ENCODE data around the gene SYT2.

DNA sequence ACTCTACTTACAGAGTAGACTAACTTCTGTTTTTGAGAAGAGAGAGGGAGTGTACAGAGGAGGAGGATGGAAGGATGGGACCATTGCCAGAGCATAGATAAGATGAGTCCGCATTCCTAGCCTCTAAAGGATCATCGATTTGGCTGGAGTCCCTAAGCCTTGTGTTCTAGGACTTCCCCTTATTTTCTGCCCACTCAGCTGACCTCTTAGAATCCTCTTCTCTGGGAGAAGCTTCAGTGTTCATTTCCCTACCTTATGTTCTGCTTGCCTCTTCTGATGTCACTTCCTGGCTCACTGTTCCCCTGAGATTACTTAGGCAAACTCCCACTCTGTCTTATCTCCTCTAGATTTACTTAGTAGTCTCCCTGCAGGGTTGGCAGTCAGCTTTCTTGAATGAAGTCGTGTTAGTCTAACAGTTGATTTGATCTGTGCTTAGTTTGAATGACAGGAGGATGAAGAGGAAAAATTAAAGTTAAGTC is 156.7 kb downstream of the SYT2 start:
- TF ChIP-seq POLR2AphosphoS5 (IDR thresholded peaks at IDR 0.05) = peak in 1 of 3 donors; percentile 62
- TF ChIP-seq, protein P1, sequence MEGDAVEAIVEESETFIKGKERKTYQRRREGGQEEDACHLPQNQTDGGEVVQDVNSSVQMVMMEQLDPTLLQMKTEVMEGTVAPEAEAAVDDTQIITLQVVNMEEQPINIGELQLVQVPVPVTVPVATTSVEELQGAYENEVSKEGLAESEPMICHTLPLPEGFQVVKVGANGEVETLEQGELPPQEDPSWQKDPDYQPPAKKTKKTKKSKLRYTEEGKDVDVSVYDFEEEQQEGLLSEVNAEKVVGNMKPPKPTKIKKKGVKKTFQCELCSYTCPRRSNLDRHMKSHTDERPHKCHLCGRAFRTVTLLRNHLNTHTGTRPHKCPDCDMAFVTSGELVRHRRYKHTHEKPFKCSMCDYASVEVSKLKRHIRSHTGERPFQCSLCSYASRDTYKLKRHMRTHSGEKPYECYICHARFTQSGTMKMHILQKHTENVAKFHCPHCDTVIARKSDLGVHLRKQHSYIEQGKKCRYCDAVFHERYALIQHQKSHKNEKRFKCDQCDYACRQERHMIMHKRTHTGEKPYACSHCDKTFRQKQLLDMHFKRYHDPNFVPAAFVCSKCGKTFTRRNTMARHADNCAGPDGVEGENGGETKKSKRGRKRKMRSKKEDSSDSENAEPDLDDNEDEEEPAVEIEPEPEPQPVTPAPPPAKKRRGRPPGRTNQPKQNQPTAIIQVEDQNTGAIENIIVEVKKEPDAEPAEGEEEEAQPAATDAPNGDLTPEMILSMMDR (IDR thresholded peaks at IDR 0.05 in 8 of 11, conservative IDR thresholded peaks at IDR 0.05 in 3 of 11) = no peak
- TF ChIP-seq POLR2A (IDR thresholded peaks at IDR 0.05) = no peak

All from spleen (tissue), 7 donors.